Mesenchymal stem cell (in vitro differentiated cells and primary cell): ENCODE data around the gene THAP8.

ENCODE experiments used
- DNase-seq: peaks from one replicate; pipeline ENCODE4 v3.0.0-alpha.2; 2013
- H2AFZ ChIP-seq: one replicate; pipeline ENCODE4 v1.6.1; 2013; ENCODE audit warnings: low read depth, mild to moderate bottlenecking, control low read depth, inconsistent platforms, low read length, moderate library complexity
- H2AK5ac ChIP-seq: 2 replicates; pipeline ENCODE4 v1.6.1; 2013; ENCODE audit warnings: low read length, moderate library complexity, mild to moderate bottlenecking, inconsistent platforms; ENCODE audit not compliant: severe bottlenecking
- H2BK120ac ChIP-seq: one replicate; pipeline ENCODE4 v1.6.1; 2013; ENCODE audit warnings: low read depth, mild to moderate bottlenecking, inconsistent platforms, low read length, moderate library complexity
- H2BK12ac ChIP-seq, 2 experiments: one replicate each; pipeline ENCODE4 v1.6.1; 2013; ENCODE audit warnings: inconsistent platforms in 2 of 2, low read length in 2 of 2, mild to moderate bottlenecking in 2 of 2, moderate library complexity in 2 of 2, control low read depth in 1 of 2
- H2BK15ac ChIP-seq: one replicate; pipeline ENCODE4 v1.6.1; 2013; ENCODE audit warnings: mild to moderate bottlenecking, low read depth, inconsistent platforms; ENCODE audit not compliant: poor library complexity, severe bottlenecking
- H2BK5ac ChIP-seq: 2 replicates; pipeline ENCODE4 v1.6.1; 2013; ENCODE audit warnings: low read depth, mild to moderate bottlenecking, low read length, control low read depth, inconsistent platforms; ENCODE audit not compliant: poor library complexity, severe bottlenecking
- H3K14ac ChIP-seq, 2 experiments: one replicate each; pipeline ENCODE4 v1.6.1; 2013; ENCODE audit warnings: inconsistent platforms in 2 of 2, low read length in 2 of 2, control low read depth in 1 of 2, mild to moderate bottlenecking in 1 of 2, moderate library complexity in 1 of 2
- H3K18ac ChIP-seq, 2 experiments: one replicate each; pipeline ENCODE4 v1.6.1; 2013; ENCODE audit warnings: inconsistent platforms in 2 of 2, low read length in 2 of 2, control low read depth in 1 of 2, low read depth in 1 of 2, mild to moderate bottlenecking in 1 of 2
- H3K23ac ChIP-seq, 2 experiments: one replicate each; pipeline ENCODE4 v1.6.1; 2013; ENCODE audit warnings: inconsistent platforms in 2 of 2, low read length in 2 of 2, mild to moderate bottlenecking in 2 of 2, moderate library complexity in 2 of 2, control low read depth in 1 of 2
- H3K27ac ChIP-seq: 2 replicates; pipeline ENCODE4 v1.5.1; 2013; ENCODE audit warnings: mild to moderate bottlenecking, moderate library complexity, low read length, control low read depth, inconsistent platforms; ENCODE audit not compliant: poor library complexity, severe bottlenecking
- H3K27me3 ChIP-seq, 2 experiments: 2 replicates each; pipeline versions ENCODE4 v1.6.1 to v1.7.0; 2013; ENCODE audit warnings: low read length in 2 of 2, mild to moderate bottlenecking in 2 of 2, moderate library complexity in 2 of 2, control low read depth in 1 of 2, inconsistent platforms in 1 of 2; ENCODE audit not compliant: control insufficient read depth in 1 of 2, insufficient read depth in 1 of 2
- H3K36me3 ChIP-seq, 2 experiments: 2 replicates each; pipeline versions ENCODE4 v1.6.1 to v1.7.0; 2013; ENCODE audit warnings: low read length in 2 of 2, control low read depth in 1 of 2, inconsistent platforms in 1 of 2, low read depth in 1 of 2, mild to moderate bottlenecking in 1 of 2; ENCODE audit not compliant: insufficient read depth in 2 of 2, control insufficient read depth in 1 of 2
- H3K4ac ChIP-seq, 2 experiments: one replicate each; pipeline ENCODE4 v1.6.1; 2013; ENCODE audit warnings: inconsistent platforms in 2 of 2, low read length in 2 of 2, mild to moderate bottlenecking in 2 of 2, moderate library complexity in 2 of 2, control low read depth in 1 of 2, low read depth in 1 of 2
- H3K4me1 ChIP-seq: 2 replicates; pipeline ENCODE4 v1.6.1; 2013; ENCODE audit warnings: low read depth, low read length, control low read depth; ENCODE audit not compliant: control insufficient read depth, insufficient read depth
- H3K4me2 ChIP-seq: 2 replicates; pipeline ENCODE4 v1.6.1; 2013; ENCODE audit warnings: low read length, mild to moderate bottlenecking, inconsistent platforms; ENCODE audit not compliant: poor library complexity, severe bottlenecking
- H3K4me3 ChIP-seq, 2 experiments: 2 replicates each; pipeline versions ENCODE4 v1.5.1 to v1.7.0; 2013; ENCODE audit warnings: low read length in 2 of 2, mild to moderate bottlenecking in 2 of 2, control low read depth in 1 of 2, low read depth in 1 of 2; ENCODE audit not compliant: insufficient read depth in 1 of 2
- H3K79me1 ChIP-seq: replicated peaks from 2 replicates; pipeline ENCODE4 v1.6.1; 2013; ENCODE audit warnings: mild to moderate bottlenecking, control low read depth, low read length, inconsistent platforms; ENCODE audit not compliant: poor library complexity, severe bottlenecking
- H3K9ac ChIP-seq: 2 replicates; pipeline ENCODE4 v1.7.0; 2013; ENCODE audit warnings: mild to moderate bottlenecking, low read length, moderate library complexity
- H3K9me3 ChIP-seq: 2 replicates; pipeline ENCODE4 v1.7.0; 2013; ENCODE audit warnings: mild to moderate bottlenecking, low read length; ENCODE audit not compliant: control insufficient read depth
- H4K8ac ChIP-seq: one replicate; pipeline ENCODE4 v1.6.1; 2013; ENCODE audit warnings: inconsistent platforms, mild to moderate bottlenecking, low read length, moderate library complexity
- H4K91ac ChIP-seq: one replicate; pipeline ENCODE4 v1.6.1; 2013; ENCODE audit warnings: mild to moderate bottlenecking, low read length, inconsistent platforms
- WGBS: methylation state at CpG from one replicate; pipeline ENCODE4 v1.1.7; 2013; ENCODE audit warnings: mixed read lengths; 5-methylcytosine and 5-hydroxymethylcytosine counted together

Gene THAP8

DNA sequence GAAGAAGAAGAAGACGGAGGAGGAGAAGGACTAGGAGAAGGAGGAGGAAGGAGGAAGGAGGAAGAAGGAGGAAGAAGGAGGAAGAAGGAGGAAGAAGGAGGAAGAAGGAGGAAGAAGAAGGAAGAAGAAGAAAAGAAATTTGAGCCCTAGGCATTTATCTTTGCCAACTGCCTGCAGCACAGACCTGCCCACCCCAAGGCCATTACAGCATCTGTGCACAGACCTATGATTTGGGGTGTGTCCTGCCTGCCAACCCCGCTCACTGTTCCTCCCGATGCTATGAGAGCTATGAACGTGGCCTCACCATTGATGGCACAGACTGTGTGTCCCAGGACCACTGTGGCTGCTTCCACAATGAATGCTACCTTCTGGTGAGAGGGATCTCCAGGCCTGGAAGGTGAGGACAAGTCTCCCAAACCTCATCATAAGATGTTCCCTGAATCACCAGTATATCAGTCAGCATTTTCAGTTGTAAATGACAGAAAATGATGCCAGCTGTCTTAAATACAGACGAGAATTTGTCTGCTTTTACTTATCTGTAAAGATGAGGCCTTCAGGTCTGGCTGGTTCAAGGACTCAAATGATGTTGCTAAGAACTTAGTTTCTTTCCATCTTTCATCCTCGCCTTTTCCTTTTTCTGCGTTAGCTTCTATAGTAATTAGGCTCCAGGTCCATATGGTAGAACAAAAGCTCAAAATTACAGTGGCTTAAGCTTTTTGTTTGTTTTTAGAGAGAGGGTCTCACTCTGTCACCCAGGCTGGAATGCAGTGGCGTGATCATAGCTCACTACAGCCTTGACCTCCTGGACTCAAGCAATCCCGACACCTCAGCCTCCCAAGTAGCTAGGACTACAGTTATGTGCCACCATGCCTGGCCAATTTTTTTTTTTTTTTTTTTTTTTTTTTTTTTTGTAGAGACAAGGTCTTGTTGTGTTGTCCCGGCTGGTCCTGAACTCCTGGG lies 63.0 kb downstream of the THAP8 start:
- 86% methylated on average over 6 of the region's 10 CpGs for WGBS
- Histone ChIP-seq H3K9me3 (peaks cover 3% of the 10 kb centered on the region), H3K14ac (no peak overlapping the region), H3K36me3 (no peaks in the 10 kb centered on the region), H2BK15ac (no peak overlapping the region), H3K4ac (no peak overlapping the region), H3K18ac (no peak overlapping the region), H3K4me2 (no peak overlapping the region), H3K23ac (no peak overlapping the region), H2BK5ac (no peak overlapping the region), H2BK12ac (no peak overlapping the region), H4K91ac (no peak overlapping the region), H2AFZ (no peak overlapping the region), H3K27ac (no peak overlapping the region), H4K8ac (no peak overlapping the region), H3K79me1 (peaks cover 10% of the 10 kb centered on the region), H3K4me1 (peaks cover 19% of the 10 kb centered on the region), H3K4me3 (no peak overlapping the region), H2BK120ac (no peak overlapping the region), H2AK5ac (no peak overlapping the region), H3K27me3 (peaks cover 23 to 26% of the 10 kb centered on the region in 2 experiments), H3K9ac (no peak overlapping the region)
- no peak for DNase-seq

GRCh38 chr19:35990156-35990555 lies 63.9 kb downstream of the THAP8 start:
- no peak overlapping the region for H2BK5ac ChIP-seq
- no peak overlapping the region for H3K14ac ChIP-seq
- 87% methylated on average over 4 of the region's 4 CpGs for WGBS
- peaks cover 32 to 35% of the 10 kb centered on the region in 2 experiments for H3K27me3 ChIP-seq
- no peak overlapping the region for H3K27ac ChIP-seq
- H3K36me3 ChIP-seq = no peaks in the 10 kb centered on the region
- H2AFZ ChIP-seq = no peak overlapping the region
- H3K9ac ChIP-seq = no peak overlapping the region
- H3K4me1 ChIP-seq = peaks cover 10% of the 10 kb centered on the region
- no peak overlapping the region for H2BK120ac ChIP-seq
- H3K4me3 ChIP-seq = no peak overlapping the region
- H3K79me1 ChIP-seq = peaks cover under 1% of the 10 kb centered on the region
- no peak overlapping the region for H4K8ac ChIP-seq
- DNase-seq = no peak
- H3K4ac ChIP-seq = no peak overlapping the region
- peaks cover 3% of the 10 kb centered on the region for H3K9me3 ChIP-seq
- H3K18ac ChIP-seq = no peak overlapping the region
- H4K91ac ChIP-seq = no peak overlapping the region
- no peak overlapping the region for H2BK12ac ChIP-seq
- H3K23ac ChIP-seq = no peak overlapping the region
- no peak overlapping the region for H2BK15ac ChIP-seq
- H2AK5ac ChIP-seq = no peak overlapping the region
- no peak overlapping the region for H3K4me2 ChIP-seq

- H3K4me3 ChIP-seq = no peak overlapping the region
- no peak overlapping the region for H4K91ac ChIP-seq
- no peaks in the 10 kb centered on the region for H3K79me1 ChIP-seq
- H3K27me3 ChIP-seq = peaks cover 40 to 48% of the 10 kb centered on the region in 2 experiments
- H3K27ac ChIP-seq = no peak overlapping the region
- H3K18ac ChIP-seq = no peak overlapping the region
- H2BK12ac ChIP-seq = no peak overlapping the region
- H3K9me3 ChIP-seq = peaks cover 3% of the 10 kb centered on the region
- no peak overlapping the region for H2AK5ac ChIP-seq
- no peak overlapping the region for H2AFZ ChIP-seq
- no CpG with 5 or more reads among the region's 3 CpGs for WGBS
- H3K4me2 ChIP-seq = no peak overlapping the region
- H3K9ac ChIP-seq = no peak overlapping the region
- no peak overlapping the region for H3K23ac ChIP-seq
- H2BK15ac ChIP-seq = no peak overlapping the region
- no peak overlapping the region for H3K14ac ChIP-seq
- H3K4ac ChIP-seq = no peak overlapping the region
- H2BK120ac ChIP-seq = no peak overlapping the region
- no peaks in the 10 kb centered on the region for H3K36me3 ChIP-seq
- no peak overlapping the region for H2BK5ac ChIP-seq
- peaks cover 8% of the 10 kb centered on the region for H3K4me1 ChIP-seq
- no peak for DNase-seq
- H4K8ac ChIP-seq = no peak overlapping the region
These were observed 65.3 kb downstream of the THAP8 start for GRCh38 chr19:35988824-35989223.

GRCh38 chr19:35987571-35987896 lies 66.6 kb downstream of the THAP8 start:
- H3K79me1 ChIP-seq = no peaks in the 10 kb centered on the region
- 47% methylated on average over 6 of the region's 8 CpGs for WGBS
- DNase-seq = no peak
- peaks cover 45 to 55% of the 10 kb centered on the region in 2 experiments for H3K27me3 ChIP-seq
- H3K36me3 ChIP-seq = no peaks in the 10 kb centered on the region
- no peak overlapping the region for H2BK15ac ChIP-seq
- no peak overlapping the region for H3K14ac ChIP-seq
- no peak overlapping the region for H4K91ac ChIP-seq
- no peak overlapping the region for H3K23ac ChIP-seq
- no peak overlapping the region for H2BK5ac ChIP-seq
- H3K18ac ChIP-seq = no peak overlapping the region
- H3K27ac ChIP-seq = no peak overlapping the region
- H3K9ac ChIP-seq = no peak overlapping the region
- no peak overlapping the region for H4K8ac ChIP-seq
- H2AFZ ChIP-seq = no peak overlapping the region
- no peak overlapping the region for H2AK5ac ChIP-seq
- H3K4me2 ChIP-seq = peak overlapping the region; percentile 83
- H2BK120ac ChIP-seq = no peak overlapping the region
- H2BK12ac ChIP-seq = no peak overlapping the region
- peaks cover 8% of the 10 kb centered on the region for H3K4me1 ChIP-seq
- no peak overlapping the region for H3K4me3 ChIP-seq
- H3K4ac ChIP-seq = no peak overlapping the region
- H3K9me3 ChIP-seq = peaks cover 3% of the 10 kb centered on the region
